Sigmoid colon (tissue), 7 donors: Measurements from ENCODE around the gene GRPEL1. TPM values are rescaled to one million over a fixed set of nuclear protein-coding genes. Genes with fewer than 3 reads are reported as not detected.

Experiments used
- DNase-seq: peaks from one replicate; pipeline ENCODE4 v3.0.0-alpha.2; 2019
- H3K27ac ChIP-seq, 4 donors: fragments of 200-600 bp; sonication (generic); one replicate each; pipeline ENCODE4 v1.5.1; 2016 to 2019; ENCODE audit warnings: mild to moderate bottlenecking in 1 of 4
- H3K27me3 ChIP-seq, 3 donors: fragments of 200-600 bp; sonication (generic); one replicate each; pipeline ENCODE4 v1.5.1; 2019; ENCODE audit warnings: mild to moderate bottlenecking in 1 of 3
- H3K36me3 ChIP-seq, 4 donors: fragments of 200-600 bp; sonication (generic); one replicate each; pipeline ENCODE4 v1.5.1; 2016 to 2019
- H3K4me1 ChIP-seq, 4 donors: fragments of 200-600 bp; sonication (generic); one replicate each; pipeline ENCODE4 v1.5.1; 2017 to 2019
- H3K4me3 ChIP-seq, 4 donors: fragments of 200-600 bp; sonication (generic); one replicate each; pipeline ENCODE4 v1.5.1; 2017 to 2019; ENCODE audit warnings: mild to moderate bottlenecking in 2 of 4, moderate library complexity in 1 of 4
- H3K9me3 ChIP-seq, 4 donors: fragments of 200-600 bp in 3 of 4; sonication (generic) in 3 of 4; one replicate each; pipeline versions ENCODE4 v1.5.1 to v1.6.1; 2013 to 2019
- EP300 ChIP-seq, 4 donors: sonication (generic); formaldehyde crosslinking; IDR thresholded peaks; one replicate each; pipeline ENCODE4 v1.6.1; 2017; ENCODE audit warnings: antibody characterized with exemption in 4 of 4
- POLR2A ChIP-seq, 2 donors: fragments of 450-650 bp; IDR thresholded peaks; one replicate each; pipeline ENCODE4 v1.6.1; 2016; ENCODE audit warnings: antibody characterized with exemption in 2 of 2, mild to moderate bottlenecking in 2 of 2, moderate library complexity in 2 of 2
- POLR2AphosphoS5 ChIP-seq, 4 donors: sonication (generic); formaldehyde crosslinking; IDR thresholded peaks; one replicate each; pipeline ENCODE4 v1.6.1; 2017; ENCODE audit warnings: antibody characterized with exemption in 4 of 4
- WGBS, 2 donors: extraction: QIAGEN DNeasy Blood & Tissue Kit; methylation state at CpG; one replicate each; pipeline ENCODE4 v1.1.7; 2013; 5-methylcytosine and 5-hydroxymethylcytosine counted together
- intact Hi-C: fragments of 100-400 bp; cut with DNase I; formaldehyde crosslinking; loops from one replicate; pipeline ENCODE4 v1.15.1; 2023
- polyA plus RNA-seq, 3 donors: library from polyadenylated mRNA; stranded (reverse); fragments of 200-250 nt; gene quantifications; one replicate each; pipeline ENCODE4 v1.2.3, GENCODE V29; 2013
- total RNA-seq, 4 donors: library from RNA; depleted of rRNA; stranded (reverse); fragments of >200 nt; gene quantifications; one replicate each; pipeline ENCODE4 v1.1.0, GENCODE V29; 2016
- TF ChIP-seq, protein P1 (sequence below), 4 experiments: fragments of 450-650 bp in 3 of 4; fragments of 200-600 bp in 1 of 4; IDR thresholded peaks; one replicate each; pipeline ENCODE4 v1.5.1; 2016 to 2019; ENCODE audit warnings: antibody characterized with exemption in 4 of 4, mild to moderate bottlenecking in 3 of 4, moderate library complexity in 2 of 4
- donor health status: healthy with polysubstance abuse.
- donor health status: Bipolar disorder and iron deficiency.
- donor health status: healthy.

The GRPEL1 gene
- 10 to 100 TPM in 3 of 4 donors, 1 to 10 TPM in 1; 7.5 to 23.2 (median 15.0) TPM for total RNA-seq
- 10 to 100 TPM; 30.6 to 34.7 (median 31.9) TPM for polyA plus RNA-seq

DNA sequence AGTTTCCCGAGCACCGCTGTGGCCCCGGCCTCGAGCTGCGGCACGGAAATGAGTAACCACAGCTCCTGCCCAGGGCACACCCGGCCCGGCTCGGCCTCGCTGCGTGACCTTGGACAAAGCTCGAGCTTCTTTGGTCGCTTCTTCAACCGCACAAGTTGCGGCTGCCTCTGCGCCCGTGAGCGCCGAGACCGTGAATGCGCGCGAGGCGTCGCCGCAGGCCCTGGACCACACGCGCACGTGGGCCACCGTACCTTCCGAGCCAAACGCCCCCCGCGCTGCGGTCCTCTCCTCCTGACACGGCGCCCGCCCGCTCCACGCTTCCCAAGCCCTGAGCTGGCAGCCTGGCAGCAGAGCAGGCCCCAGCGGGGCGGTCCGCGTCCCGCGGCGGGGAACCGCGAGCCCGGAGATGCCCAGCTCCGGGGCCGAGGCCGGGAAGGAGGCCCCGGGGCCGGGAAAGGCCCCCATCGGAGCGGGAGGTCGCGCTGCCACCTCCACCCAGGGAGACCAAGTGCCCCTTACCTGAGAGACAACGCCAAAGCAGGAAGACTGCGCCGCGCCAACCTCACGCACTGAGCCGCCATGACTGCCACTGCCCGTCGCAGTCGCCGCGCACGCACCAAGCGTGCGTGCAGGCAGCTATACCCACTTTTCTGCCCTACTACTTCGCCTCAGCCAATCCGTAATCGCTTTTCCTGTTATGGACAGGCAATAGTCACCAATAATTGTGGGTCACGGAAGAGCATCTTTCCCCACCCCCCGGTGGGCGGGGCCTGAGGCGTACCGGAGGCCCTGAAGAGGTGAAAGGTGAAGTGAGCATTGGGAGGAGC is at the start of gene GRPEL1:
Gene GRPEL1, minus strand, starts transcription at position 613 of the 827 bp plus-strand sequence. Its CDS starts 32 bp downstream, at position 581.
- 0% methylated on average over 81 of the region's 81 CpGs for WGBS, 2 donors
- Histone ChIP-seq H3K9me3 (no peaks in the 10 kb centered on the region), H3K36me3 (peaks cover 9 to 23% (median 13%) of the 10 kb centered on the region in 4 donors), H3K4me3 (peak within 1 kb of the TSS; percentile 56 to 99 (median 90)), H3K4me1 (peaks cover 0 to 39% (median 28%) of the 10 kb centered on the region in 4 donors), H3K27me3 (no peaks in the 10 kb centered on the region), H3K27ac (peak within 1 kb of the TSS; percentile 88 to 95 (median 92))
- intact Hi-C loops: loop anchor here (1.0 to 10.0 kb wide), 5 partner anchors 24 to 423 kb away; partner anchors contain the start of genes KIAA0232, MRFAP1, TADA2B and TBC1D14
- DNase-seq: peak; percentile 100
- TF ChIP-seq POLR2AphosphoS5 (IDR thresholded peaks at IDR 0.05): peak; percentile 99
- TF ChIP-seq EP300 (IDR thresholded peaks at IDR 0.05): no peak
- TF ChIP-seq POLR2A (IDR thresholded peaks at IDR 0.05): peak; percentile 93 to 95
- TF ChIP-seq, protein P1, sequence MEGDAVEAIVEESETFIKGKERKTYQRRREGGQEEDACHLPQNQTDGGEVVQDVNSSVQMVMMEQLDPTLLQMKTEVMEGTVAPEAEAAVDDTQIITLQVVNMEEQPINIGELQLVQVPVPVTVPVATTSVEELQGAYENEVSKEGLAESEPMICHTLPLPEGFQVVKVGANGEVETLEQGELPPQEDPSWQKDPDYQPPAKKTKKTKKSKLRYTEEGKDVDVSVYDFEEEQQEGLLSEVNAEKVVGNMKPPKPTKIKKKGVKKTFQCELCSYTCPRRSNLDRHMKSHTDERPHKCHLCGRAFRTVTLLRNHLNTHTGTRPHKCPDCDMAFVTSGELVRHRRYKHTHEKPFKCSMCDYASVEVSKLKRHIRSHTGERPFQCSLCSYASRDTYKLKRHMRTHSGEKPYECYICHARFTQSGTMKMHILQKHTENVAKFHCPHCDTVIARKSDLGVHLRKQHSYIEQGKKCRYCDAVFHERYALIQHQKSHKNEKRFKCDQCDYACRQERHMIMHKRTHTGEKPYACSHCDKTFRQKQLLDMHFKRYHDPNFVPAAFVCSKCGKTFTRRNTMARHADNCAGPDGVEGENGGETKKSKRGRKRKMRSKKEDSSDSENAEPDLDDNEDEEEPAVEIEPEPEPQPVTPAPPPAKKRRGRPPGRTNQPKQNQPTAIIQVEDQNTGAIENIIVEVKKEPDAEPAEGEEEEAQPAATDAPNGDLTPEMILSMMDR (IDR thresholded peaks at IDR 0.05): no peak

DNA sequence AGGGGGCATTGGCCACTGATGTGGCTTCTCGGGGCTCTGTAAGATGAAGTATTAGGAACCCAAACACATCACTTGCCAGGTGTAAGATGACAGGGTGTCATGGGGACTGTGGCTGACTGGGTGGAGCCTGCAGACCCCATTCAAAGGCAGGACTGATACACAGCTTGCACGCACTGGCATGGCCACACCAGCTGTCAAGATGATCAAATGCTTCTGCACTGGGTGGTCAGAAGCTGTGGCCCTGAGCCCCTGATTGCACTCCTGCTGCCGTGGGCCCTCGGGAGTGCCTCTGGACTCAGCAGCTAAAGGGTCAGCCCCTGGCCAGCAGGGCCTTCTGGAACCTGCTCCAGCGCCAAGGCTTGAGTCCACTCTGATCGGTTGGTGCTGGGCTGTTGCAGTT is 48.8 kb upstream of the GRPEL1 start:
- no peaks in the 10 kb centered on the region for H3K4me1 ChIP-seq
- intact Hi-C loops: no loop called here
- no peak for DNase-seq
- no peaks in the 10 kb centered on the region for H3K36me3 ChIP-seq
- H3K4me3 ChIP-seq: no peak overlapping the region
- H3K27ac ChIP-seq: no peak overlapping the region
- H3K27me3 ChIP-seq: no peaks in the 10 kb centered on the region
- H3K9me3 ChIP-seq: no peaks in the 10 kb centered on the region
- no peak for TF ChIP-seq POLR2AphosphoS5 (IDR thresholded peaks at IDR 0.05)
- TF ChIP-seq POLR2A (IDR thresholded peaks at IDR 0.05): no peak
- TF ChIP-seq, protein P1 (IDR thresholded peaks at IDR 0.05): no peak
- no peak for TF ChIP-seq EP300 (IDR thresholded peaks at IDR 0.05)
- WGBS, 2 donors: 77 to 79% methylated on average over 6 of the region's 6 CpGs

DNA sequence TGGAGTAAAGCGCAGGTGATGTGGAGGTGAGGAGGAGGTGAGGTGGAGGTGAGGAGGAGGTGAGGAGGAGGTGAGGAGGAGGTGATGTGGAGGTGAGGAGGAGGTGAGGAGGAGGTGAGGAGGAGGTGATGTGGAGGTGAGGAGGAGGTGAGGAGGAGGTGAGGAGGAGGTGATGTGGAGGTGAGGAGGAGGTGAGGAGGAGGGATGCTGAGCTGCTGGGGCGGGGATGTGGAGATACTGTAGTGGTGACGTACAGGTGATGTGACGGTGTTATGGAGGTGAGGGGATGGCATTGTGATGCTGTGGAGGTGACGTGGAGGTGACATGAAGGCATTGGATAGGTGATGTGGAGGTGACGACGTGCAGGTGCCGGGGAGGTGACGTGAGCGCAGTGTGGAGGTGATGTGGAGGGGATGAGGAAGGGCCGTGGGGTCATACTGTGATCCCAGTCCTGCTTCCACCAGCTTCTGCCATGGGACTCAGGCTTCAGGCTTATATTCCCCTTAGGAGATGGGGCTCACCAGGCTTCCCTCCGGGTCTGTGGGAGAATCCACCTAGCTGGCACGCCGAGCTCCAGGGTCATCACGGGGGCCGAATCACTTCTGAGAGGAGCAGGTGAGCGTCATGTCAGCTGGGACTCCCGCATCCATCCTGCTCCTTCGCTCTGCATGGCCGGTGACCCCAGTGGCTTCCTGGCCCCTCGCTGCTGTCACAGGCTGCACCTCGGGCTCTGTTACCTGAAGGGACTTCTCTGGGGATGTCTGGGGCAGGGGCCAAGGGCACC is 47.9 kb upstream of the GRPEL1 start:
- WGBS, 2 donors: 80 to 87% methylated on average over 22 of the region's 22 CpGs
- Histone ChIP-seq H3K4me3 (no peak overlapping the region), H3K9me3 (no peaks in the 10 kb centered on the region), H3K4me1 (no peaks in the 10 kb centered on the region), H3K36me3 (no peaks in the 10 kb centered on the region), H3K27ac (no peak overlapping the region), H3K27me3 (no peaks in the 10 kb centered on the region)
- no peak for DNase-seq
- no peak for TF ChIP-seq POLR2AphosphoS5 (IDR thresholded peaks at IDR 0.05)
- TF ChIP-seq POLR2A (IDR thresholded peaks at IDR 0.05): no peak
- TF ChIP-seq, protein P1 (IDR thresholded peaks at IDR 0.05): no peak
- no peak for TF ChIP-seq EP300 (IDR thresholded peaks at IDR 0.05)
- intact Hi-C loops: no loop called here

DNA sequence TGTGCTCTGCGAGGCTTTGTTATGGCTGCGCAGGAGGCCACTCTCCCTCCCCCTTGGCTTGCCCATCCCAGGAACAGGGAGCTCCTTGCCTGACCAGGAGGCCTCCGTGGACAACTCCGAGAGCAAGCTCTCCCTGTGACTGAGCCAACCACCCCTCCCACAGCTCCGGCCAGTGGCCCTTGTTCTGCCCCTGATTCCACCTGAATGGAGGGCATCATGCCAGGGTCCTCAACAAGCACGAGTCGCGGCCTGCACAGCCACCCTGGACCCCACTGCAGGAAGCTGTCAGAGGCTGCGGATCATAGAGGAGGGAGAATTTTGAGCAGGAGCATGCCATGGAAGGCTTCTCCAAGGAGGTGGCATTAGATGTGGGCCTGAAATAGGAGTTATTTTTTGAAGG is 44.8 kb upstream of the GRPEL1 start:
- Histone ChIP-seq H3K4me3 (no peak overlapping the region), H3K4me1 (no peaks in the 10 kb centered on the region), H3K27me3 (no peaks in the 10 kb centered on the region), H3K9me3 (no peaks in the 10 kb centered on the region), H3K27ac (no peak overlapping the region), H3K36me3 (no peaks in the 10 kb centered on the region)
- no peak for DNase-seq
- WGBS, 2 donors: 95 to 96% methylated on average over 9 of the region's 9 CpGs
- TF ChIP-seq EP300 (IDR thresholded peaks at IDR 0.05) (no peak), POLR2A (IDR thresholded peaks at IDR 0.05) (no peak), POLR2AphosphoS5 (IDR thresholded peaks at IDR 0.05) (no peak)
- TF ChIP-seq, protein P1 (IDR thresholded peaks at IDR 0.05): no peak
- intact Hi-C loops: no loop called here
